H54 (cell line): ENCODE measurements around the gene SFMBT1.

ENCODE experiments used
- DNase-seq: peaks from one replicate; pipeline ENCODE4 v3.0.0; 2011; ENCODE audit warnings: low spot score, mixed read lengths; ENCODE audit not compliant: insufficient read length
- FAIRE-seq: peaks from 3 replicates; lab custom pipeline; 2011; peaks lifted over from hg19 to GRCh38; lab: Jason Lieb, UNC
- POLR2A ChIP-seq: IDR thresholded peaks from 2 replicates; pipeline ENCODE4 v1.6.1; 2011; ENCODE audit warnings: low read depth, mild to moderate bottlenecking, low read length

Gene SFMBT1

DNA sequence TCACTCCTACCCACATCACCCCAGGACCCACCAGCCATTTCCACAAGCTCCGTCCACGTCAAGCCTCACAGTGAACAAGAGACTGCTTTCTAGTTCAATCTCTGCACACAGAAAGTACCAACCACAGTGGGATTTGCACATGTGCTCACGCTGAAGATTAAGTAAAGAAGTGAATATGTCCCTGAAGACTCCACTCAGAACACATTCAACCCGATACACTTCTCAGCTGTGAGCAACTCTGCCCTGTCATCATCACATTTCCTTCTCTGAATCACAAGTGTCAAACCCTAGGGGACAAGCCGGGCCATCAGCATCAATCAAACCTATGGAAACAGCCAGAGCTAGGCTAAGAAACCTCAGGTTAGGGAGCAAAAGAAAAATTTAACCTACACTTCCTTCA is 150.5 kb downstream of the SFMBT1 start:
- DNase-seq (no peak), FAIRE-seq (no peak)
- no peak for TF ChIP-seq POLR2A

DNA sequence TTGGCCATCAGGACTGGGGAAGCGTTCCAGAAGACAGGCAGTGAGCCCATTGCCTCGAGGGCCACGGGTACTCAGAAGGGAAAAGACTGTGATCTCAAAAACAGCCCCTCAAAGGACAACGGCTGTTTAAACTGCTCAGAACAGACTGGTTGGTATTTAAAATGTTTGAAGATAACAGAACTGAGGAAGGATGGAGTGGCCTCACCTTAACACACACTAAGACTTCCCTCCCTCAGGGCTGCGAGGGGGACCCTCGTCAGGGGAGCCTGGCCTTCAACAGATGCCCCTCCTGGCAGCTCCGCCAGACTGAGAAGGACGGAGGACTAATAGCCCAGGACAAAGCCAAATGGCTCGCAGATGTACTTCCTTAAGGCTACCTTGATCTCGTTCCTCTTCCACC is 151.1 kb downstream of the SFMBT1 start:
- FAIRE-seq: no peak
- no peak for TF ChIP-seq POLR2A
- no peak for DNase-seq

DNA sequence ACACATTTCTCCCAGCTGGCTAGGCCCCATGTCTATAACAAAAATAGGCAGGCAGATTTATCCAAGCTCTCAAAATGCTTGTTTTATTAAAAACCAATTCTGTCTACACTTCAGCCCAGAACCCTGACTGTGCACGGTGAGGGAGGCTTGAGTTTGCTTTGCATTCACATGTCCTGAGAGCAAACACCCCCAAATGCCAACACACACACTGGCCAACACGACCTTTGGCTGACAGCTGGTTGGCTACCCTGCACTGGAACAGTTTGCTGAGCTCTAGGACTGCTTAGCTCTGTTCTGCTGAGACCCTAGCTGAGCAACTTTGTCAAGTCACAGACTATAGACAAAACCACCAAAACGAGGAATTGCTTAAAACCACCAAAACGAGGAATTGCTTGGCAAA is 152.2 kb downstream of the SFMBT1 start:
- no peak for TF ChIP-seq POLR2A
- no peak for FAIRE-seq
- no peak for DNase-seq

DNA sequence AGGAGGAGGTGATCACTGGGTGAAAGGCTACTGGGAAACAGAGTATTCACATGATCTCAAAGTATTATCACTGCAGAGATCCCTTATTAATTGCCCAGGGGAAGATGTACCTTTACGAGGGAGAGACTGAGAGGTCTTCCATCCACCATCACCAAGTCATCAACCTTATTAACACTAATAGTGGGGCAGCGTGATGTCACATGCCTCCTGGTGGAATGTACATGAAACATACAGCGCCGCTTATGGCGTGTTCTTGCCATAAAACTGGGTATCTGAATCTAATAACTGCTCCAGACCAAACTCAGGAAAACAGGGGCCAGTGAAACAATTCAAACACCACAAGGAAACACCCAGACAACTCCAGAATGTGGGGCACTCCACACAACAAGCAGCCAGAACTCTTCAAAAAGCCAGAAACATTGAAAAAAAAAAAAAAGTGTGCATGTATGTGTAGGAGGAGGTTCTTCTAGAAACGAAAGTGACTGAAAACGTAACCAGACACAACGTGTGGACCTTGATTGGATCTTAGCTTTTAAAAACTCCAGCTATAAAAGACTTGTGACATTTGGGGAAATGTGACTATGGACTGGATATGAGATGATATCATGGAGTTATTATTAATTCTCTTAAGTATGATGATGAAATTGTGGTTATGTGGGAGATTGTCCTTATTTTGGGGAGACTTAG is 153.1 kb downstream of the SFMBT1 start:
- TF ChIP-seq POLR2A: no peak
- FAIRE-seq: no peak

DNA sequence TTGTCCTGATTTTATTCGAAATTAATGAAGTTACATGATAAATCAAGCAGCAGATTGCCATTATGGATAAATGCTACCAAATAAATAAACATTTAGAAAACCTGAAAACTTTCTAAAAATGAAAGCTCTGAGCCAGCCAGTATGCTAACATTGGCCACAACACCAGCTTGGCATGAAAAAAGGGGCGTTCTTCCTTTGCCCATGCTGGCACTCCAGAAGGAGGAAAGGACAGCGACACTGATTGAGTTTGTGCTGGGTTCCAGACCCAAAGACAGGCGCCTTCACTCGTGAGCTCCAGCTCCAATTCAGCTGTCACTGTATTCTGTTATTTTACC is 153.6 kb downstream of the SFMBT1 start:
- FAIRE-seq (no peak), DNase-seq (no peak)
- no peak for TF ChIP-seq POLR2A

More for the DNA sequence above, 153.1 kb downstream of the SFMBT1 start:
- DNase-seq: no peak

DNA sequence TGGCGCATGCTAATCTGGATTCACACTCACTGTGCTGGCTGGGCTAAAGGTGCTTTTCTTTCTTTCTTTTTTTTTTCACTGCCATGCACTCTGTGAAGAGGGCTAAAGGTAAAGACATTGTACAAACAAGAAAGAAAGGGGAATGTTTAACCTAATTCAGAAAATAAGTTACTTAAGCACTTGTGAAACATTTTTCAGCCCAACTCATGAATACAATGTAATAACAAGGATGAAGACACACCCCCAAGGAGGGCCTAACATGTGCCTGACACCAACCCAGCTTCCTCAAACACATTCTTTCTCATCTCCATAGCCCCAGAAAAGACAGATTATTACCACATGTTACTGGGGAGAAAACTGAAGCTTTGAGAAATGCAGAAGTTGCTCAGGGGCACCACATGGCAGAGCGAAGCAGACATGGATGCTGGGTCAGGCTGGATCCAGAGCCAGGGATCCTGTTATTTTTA is 154.2 kb downstream of the SFMBT1 start:
- TF ChIP-seq POLR2A: no peak
- FAIRE-seq (no peak), DNase-seq (no peak)

DNA sequence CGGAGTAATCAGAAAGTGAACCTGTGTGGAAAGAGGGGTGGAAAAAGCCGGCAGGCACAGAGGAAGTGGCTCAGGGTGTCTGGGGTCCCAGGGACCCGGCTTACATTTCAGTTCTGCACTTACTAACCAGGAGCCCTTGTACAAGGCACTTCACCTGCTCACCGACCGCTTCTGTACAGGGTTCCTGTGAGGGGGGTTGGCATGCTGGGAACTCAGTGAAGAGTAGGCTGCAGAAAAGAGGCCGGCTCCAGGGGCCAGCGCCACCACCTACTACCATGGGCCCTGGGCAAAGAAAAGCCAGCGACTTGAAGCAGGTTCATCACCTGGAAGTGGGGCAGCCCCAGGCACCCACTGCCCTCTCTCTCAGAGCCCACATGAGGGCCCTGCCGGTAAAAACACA is 154.7 kb downstream of the SFMBT1 start:
- DNase-seq (no peak), FAIRE-seq (no peak)
- no peak for TF ChIP-seq POLR2A

DNA sequence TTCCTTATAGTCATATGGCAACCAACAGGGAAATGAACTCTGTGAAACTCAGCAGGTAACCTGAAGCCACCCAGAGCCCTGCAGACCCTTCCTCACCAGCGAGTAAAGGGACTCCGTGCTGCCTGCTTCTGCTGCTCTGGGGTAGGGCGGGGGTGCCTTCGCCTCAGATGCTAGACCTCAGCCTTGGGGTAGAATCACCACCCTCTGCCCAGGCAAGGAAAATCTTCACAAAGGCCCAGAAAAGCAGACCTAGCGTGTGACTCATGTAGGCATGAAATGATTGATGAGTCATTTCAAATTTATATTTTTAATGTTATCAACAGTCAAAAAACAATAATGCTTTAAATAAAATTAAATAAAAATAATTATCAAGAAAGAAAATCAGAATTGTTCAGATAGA is 155.1 kb downstream of the SFMBT1 start:
- FAIRE-seq: no peak
- DNase-seq: no peak
- no peak for TF ChIP-seq POLR2A

DNA sequence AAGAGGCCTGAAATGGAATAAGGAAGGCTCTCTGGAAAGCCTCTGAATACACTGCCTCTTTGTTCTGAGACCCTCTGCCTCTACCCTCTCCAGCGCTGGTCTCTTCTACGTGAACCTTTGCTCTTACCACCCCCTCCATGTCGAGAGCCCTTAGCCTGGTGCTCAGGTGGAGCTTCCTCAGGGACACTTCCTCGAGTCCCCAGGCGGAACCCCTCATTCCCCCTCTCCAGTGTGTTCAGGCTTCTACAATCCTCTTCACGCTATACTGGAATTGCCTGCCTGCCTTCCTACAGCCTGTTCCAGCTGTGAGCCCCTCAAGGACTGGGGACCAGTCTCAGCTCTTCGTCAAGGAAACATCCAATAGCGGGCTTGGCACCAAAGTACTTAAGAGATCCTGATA is 156.0 kb downstream of the SFMBT1 start:
- FAIRE-seq (no peak), DNase-seq (no peak)
- TF ChIP-seq POLR2A: no peak

DNA sequence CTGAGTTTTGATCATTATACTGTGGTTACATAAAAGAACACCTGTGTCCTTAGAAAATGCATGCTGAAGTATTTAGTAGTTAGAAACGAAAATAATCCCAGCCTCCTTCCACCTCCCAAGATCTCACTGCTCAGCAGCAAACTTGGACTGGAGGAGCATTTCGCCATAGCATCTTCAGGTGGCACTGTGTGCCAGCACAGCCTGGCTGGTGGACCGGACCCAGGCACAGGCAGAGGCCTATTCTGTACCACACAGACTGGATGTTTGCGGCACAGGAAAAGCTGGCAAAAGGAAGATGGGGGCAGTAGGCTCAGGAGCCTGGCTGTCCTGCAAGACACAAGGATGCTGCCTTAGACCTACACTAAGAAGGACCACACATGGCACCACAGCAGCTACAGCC is 158.7 kb downstream of the SFMBT1 start:
- FAIRE-seq: no peak
- no peak for TF ChIP-seq POLR2A
- no peak for DNase-seq

DNA sequence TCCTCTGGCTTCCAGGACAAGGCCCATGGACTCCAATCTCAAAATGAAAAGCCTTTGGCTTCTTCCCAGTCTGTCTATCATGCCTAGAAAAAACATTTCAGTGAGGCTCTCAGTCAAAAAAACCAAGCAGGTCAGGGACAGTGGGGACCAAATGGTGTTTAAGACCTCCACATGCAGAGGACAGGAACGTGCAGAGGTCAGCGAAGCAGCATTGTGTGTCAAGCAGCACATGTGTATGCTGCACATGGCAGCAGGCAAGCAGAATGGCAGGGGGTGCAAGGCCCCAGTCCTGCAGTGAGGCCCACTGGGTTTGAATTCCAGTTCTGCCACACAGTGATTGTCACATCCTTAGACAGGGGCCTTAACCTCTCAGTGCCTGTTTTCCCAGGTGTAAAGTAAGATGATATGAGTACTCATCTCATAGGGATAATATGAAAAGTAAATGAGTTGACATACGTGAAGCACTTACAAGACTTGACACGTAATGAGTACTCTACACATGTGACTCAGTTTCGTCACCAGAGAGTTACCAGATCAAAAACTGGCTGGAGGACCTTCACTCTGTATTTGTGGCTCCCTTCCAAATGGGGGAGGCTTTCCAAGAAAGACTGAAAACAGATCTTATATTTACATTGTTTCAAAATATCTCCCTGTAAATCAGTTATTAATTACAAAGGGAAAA is 159.7 kb downstream of the SFMBT1 start:
- FAIRE-seq (no peak), DNase-seq (no peak)
- TF ChIP-seq POLR2A: no peak

DNA sequence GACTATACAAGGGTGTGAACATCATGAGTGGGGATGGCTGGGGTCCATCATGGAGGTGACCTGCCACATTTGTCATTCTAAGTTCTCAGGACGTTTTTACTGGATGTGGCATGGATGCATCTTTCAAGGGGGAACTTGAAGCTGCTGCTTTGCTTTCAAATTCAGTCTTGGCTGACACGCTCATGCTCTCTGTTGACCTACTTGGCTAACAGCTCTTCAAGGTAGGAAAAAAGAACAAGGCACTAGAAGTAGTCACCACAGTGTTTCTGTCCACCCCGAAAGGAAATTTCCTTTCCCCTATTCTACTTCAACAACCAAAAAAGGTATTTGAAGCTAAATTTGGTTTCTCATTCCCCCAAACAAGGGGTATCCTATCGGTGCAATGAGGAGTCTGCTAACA is 163.5 kb downstream of the SFMBT1 start:
- no peak for FAIRE-seq

DNA sequence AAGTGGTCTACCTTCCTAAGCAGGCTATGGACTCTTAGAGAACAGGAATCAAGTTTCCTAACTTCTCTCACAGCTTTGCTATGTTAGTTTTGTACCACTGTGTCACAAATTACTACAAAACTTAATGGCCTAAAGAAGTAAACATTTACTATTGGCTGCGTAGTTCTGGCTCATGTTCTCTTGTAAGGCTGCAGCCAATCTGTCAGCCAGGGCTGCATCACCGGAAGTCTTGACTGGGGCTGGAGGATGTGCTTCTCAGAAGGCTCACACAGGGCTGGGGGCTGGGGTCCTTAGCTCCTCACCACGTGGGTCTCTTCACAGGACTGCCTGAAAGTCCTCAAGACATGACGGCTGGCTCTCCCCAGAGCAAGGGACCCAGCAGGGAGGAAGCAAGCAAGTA is 164.0 kb downstream of the SFMBT1 start:
- TF ChIP-seq POLR2A: no peak
- DNase-seq (no peak), FAIRE-seq (no peak)

More for the DNA sequence above, 163.5 kb downstream of the SFMBT1 start:
- no peak for TF ChIP-seq POLR2A
- DNase-seq: no peak

DNA sequence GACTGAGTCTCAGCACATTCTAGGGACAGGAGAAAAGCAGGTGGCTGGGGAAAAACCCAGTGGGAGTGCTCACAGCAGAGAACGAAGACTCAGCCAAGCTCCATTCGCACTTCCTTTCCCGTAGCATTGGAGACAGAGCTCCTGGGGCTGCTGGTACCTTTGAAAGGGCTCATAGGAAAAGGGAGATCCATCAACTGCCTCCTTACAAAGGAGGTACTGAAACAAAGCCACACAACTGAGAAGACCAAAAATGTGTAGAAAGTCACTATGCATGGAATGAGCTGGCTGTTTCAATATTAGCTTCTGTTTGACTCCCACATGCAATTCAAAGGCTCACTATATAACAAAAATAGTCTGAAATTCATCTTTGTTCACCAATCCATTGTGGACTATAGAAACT is 165.4 kb downstream of the SFMBT1 start:
- DNase-seq: no peak
- FAIRE-seq: no peak
- TF ChIP-seq POLR2A: no peak

DNA sequence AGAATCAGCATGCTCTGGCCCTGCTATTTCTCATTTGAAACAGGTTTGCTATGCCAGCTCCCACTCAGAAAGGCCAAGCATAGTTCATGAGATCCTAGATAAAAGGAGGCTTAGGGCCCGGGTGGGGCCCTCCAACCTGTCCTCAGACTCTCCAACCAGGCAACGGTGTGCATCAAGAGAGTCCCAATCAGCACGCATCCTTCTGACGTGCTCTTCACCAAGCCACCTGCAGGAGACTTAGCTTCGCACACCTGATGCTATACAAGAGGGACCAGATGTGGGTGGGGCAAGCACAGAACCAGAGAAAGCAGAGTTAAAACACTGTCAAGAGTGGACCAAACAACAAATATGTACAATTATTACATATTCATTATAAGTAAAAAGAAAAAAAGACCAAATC is 165.8 kb downstream of the SFMBT1 start:
- DNase-seq: no peak
- TF ChIP-seq POLR2A: no peak
- no peak for FAIRE-seq
